Measurements from ENCODE around the gene CDC14A.

Gene CDC14A

GRCh38 chr1:100497796-100498195, 145.5 kb downstream of the CDC14A start:
- no peak for DNase-seq

- no peak for DNase-seq
These were observed 147.0 kb downstream of the CDC14A start for GRCh38 chr1:100499194-100499811.

GRCh38 chr1:100502052-100502792, 149.9 kb downstream of the CDC14A start:
- DNase-seq = no peak

GRCh38 chr1:100506217-100506616, 153.9 kb downstream of the CDC14A start:
- no peak for DNase-seq

GRCh38 chr1:100510451-100510850, 158.1 kb downstream of the CDC14A start:
- DNase-seq = no peak

- no peak for DNase-seq
These were observed 158.8 kb downstream of the CDC14A start for GRCh38 chr1:100511058-100511457.

- DNase-seq = no peak
These were observed 159.5 kb downstream of the CDC14A start for GRCh38 chr1:100511773-100512172.

GRCh38 chr1:100512803-100513352, 160.6 kb downstream of the CDC14A start:
- no peak for DNase-seq

- DNase-seq = no peak
These were observed 164.6 kb downstream of the CDC14A start for GRCh38 chr1:100516857-100517256.

- no peak for DNase-seq
These were observed 165.2 kb downstream of the CDC14A start for GRCh38 chr1:100517515-100517914.

- DNase-seq = no peak
These were observed 165.7 kb downstream of the CDC14A start for GRCh38 chr1:100518023-100518422.

GRCh38 chr1:100523038-100523652, 170.8 kb downstream of the CDC14A start:
- no peak for DNase-seq

- DNase-seq = no peak
These were observed 172.0 kb downstream of the CDC14A start for GRCh38 chr1:100524355-100524754.

- DNase-seq = no peak
These were observed 174.6 kb downstream of the CDC14A start for GRCh38 chr1:100526894-100527293.

- no peak for DNase-seq
These were observed 176.6 kb downstream of the CDC14A start for GRCh38 chr1:100528871-100529270.

GRCh38 chr1:100530141-100530540, 177.8 kb downstream of the CDC14A start:
- no peak for DNase-seq

GRCh38 chr1:100530880-100531487, 178.7 kb downstream of the CDC14A start:
- DNase-seq = peak in 2 of 6 experiments; percentile 25 to 30

GRCh38 chr1:100532645-100533044, 180.3 kb downstream of the CDC14A start:
- DNase-seq = no peak

GRCh38 chr1:100535264-100535663, 183.0 kb downstream of the CDC14A start:
- no peak for DNase-seq

- DNase-seq = no peak
These were observed 183.7 kb downstream of the CDC14A start for GRCh38 chr1:100536031-100536430.

GRCh38 chr1:100538913-100539835, 186.9 kb downstream of the CDC14A start:
- peak in 2 of 6 experiments; percentile 13 to 36 for DNase-seq
